PC-3 (cell line): ENCODE measurements around the gene SCAMP3. TPM values are rescaled to one million over a fixed set of nuclear protein-coding genes. Genes with fewer than 3 reads are reported as not detected.
A peak's percentile ranks its signal among the peaks of the same experiment; 100 is the strongest.

Source experiments
- ATAC-seq: fragments of 200-7000 bp; cut with Tn5 transposase; 2 replicates; pipeline ENCODE4 v1.9.1; 2020; ENCODE audit warnings: mild to moderate bottlenecking, moderate library complexity
- BruUV-seq: library from RNA; stranded (reverse); fragments of 400-500 nt; replicated peaks from 2 replicates; lab custom pipeline; 2021; lab: Mats Ljungman, UMichigan
- CTCF ChIA-PET: fragments of 300-600 bp; sonication (Branson Sonifier 250); formaldehyde crosslinking; loops from one replicate; lab custom pipeline; 2022; ENCODE audit warnings: antibody characterized with exemption; lab: Charles Lee
- POLR2A ChIA-PET: fragments of 300-600 bp; sonication (Branson Sonifier 250); formaldehyde crosslinking; loops from one replicate; lab custom pipeline; 2022; ENCODE audit warnings: antibody characterized with exemption; ENCODE audit not compliant: unreplicated experiment; lab: Charles Lee
- DNase-seq: peaks from one replicate; pipeline ENCODE4 v3.0.0-alpha.2; 2015
- H2AFZ ChIP-seq: fragments of 300-600 bp; sonication (generic); 2 replicates; pipeline ENCODE4 v1.6.0; 2016; ENCODE audit warnings: antibody characterized with exemption, low read length
- H3F3A ChIP-seq: fragments of 300-600 bp; sonication (generic); one replicate; pipeline ENCODE4 v1.6.0; 2017; ENCODE audit warnings: antibody characterized with exemption, low read length, control low read depth, mild to moderate bottlenecking; ENCODE audit not compliant: unreplicated experiment
- H3K27ac ChIP-seq: fragments of 300-600 bp; sonication (generic); 2 replicates; pipeline ENCODE4 v1.5.1; 2016; ENCODE audit warnings: mild to moderate bottlenecking, low read length
- H3K27me3 ChIP-seq: fragments of 300-600 bp; sonication (generic); 2 replicates; pipeline ENCODE4 v1.6.1; 2016; ENCODE audit warnings: low read length, mixed read lengths
- H3K36me3 ChIP-seq: fragments of 300-600 bp; sonication (generic); 2 replicates; pipeline ENCODE4 v1.6.1; 2016; ENCODE audit warnings: low read depth, mixed run types, low read length, mixed read lengths
- H3K4me1 ChIP-seq: fragments of 300-600 bp; sonication (generic); 2 replicates; pipeline ENCODE4 v1.5.1; 2016; ENCODE audit warnings: low read length; ENCODE audit not compliant: insufficient read depth
- H3K4me2 ChIP-seq: fragments of 300-600 bp; sonication (generic); 2 replicates; pipeline ENCODE4 v1.6.0; 2016; ENCODE audit warnings: low read length
- H3K4me3 ChIP-seq: fragments of 300-600 bp; sonication (generic); 2 replicates; pipeline ENCODE4 v1.5.1; 2016; ENCODE audit warnings: mild to moderate bottlenecking, low read length, mixed read lengths
- H3K79me2 ChIP-seq: fragments of 300-600 bp; sonication (generic); 2 replicates; pipeline ENCODE4 v1.6.1; 2017; ENCODE audit warnings: low read length, mixed read lengths
- H3K9ac ChIP-seq: fragments of 300-600 bp; sonication (generic); 2 replicates; pipeline ENCODE4 v1.6.0; 2016; ENCODE audit warnings: mild to moderate bottlenecking, low read length
- H3K9me2 ChIP-seq: fragments of 300-600 bp; sonication (generic); replicated peaks from 2 replicates; pipeline ENCODE4 v1.6.1; 2016; ENCODE audit warnings: mixed run types, low read length, mixed read lengths
- H3K9me3 ChIP-seq: fragments of 300-600 bp; sonication (generic); 2 replicates; pipeline ENCODE4 v1.6.1; 2016; ENCODE audit warnings: low read length, mixed read lengths
- H4K20me1 ChIP-seq: fragments of 300-600 bp; sonication (generic); 2 replicates; pipeline ENCODE4 v1.6.1; 2016; ENCODE audit warnings: low read length, mixed read lengths
- CTCF ChIP-seq: fragments of 300-600 bp; sonication (generic); conservative IDR thresholded peaks from 2 replicates; pipeline ENCODE4 v1.5.1; 2017; ENCODE audit warnings: antibody characterized with exemption, low read depth, mild to moderate bottlenecking, low read length
- EZH2 ChIP-seq: fragments of 300-600 bp; sonication (generic); IDR thresholded peaks from one replicate; pipeline ENCODE4 v1.6.1; 2017; ENCODE audit warnings: antibody characterized with exemption, mild to moderate bottlenecking, low read length; ENCODE audit not compliant: unreplicated experiment
- EZH2phosphoT487 ChIP-seq: fragments of 300-600 bp; sonication (generic); IDR thresholded peaks from 2 replicates; pipeline ENCODE4 v1.6.1; 2018; ENCODE audit warnings: mild to moderate bottlenecking, antibody characterized with exemption, low read length, borderline replicate concordance
- intact Hi-C: fragments of 100-400 bp; cut with micrococcal nuclease; formaldehyde crosslinking; loops from 2 replicates; pipeline ENCODE4 v1.9.0; 2023
- total RNA-seq: library from RNA; depleted of rRNA; stranded (reverse); fragments of >200 nt; gene quantifications from 2 replicates; pipeline ENCODE4 v1.2.3, GENCODE V29; 2014

Gene SCAMP3
- total RNA-seq, 1 experiment from 2014 or later, result 219 TPM

DNA sequence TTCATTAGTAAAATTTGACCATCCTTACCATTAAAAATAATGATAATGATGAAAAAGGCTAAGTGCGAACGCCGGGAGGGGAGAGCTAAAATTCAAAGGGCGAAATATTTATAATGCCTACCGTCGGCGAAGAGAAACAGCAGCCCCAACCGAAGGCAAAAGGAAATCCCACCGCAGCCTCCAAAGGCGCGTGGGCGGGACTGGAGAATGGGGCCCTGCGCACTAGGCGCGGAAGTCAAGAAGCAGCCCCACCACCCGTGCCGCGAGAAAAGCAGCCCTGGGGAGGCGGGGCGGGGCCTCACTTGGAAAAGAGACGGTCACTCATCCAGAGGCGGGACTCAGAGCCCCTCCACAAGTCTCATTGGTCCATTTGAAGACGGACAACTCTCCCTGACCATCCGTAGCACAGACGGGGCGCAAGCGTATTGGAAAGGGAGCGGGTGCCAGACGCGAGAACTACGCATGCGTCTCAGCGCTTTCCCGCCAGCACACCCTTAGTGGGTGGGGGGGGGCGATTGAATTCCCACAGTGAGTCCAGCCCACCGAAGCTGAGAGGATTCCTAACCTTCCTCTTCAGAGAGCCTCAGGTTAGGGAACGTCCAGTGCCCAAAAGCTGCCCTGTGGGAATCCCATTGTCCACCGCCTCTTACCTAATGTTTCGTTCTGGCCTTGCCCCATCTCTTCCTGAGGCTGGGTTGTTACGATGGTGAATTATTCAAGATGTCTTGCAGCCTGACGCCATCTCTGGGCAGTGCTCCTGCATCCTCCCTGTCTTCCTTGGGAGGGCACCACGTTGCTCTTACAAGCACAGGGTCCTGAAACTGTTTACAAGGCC, 34.7 kb downstream of the SCAMP3 start:
- TSS peak; percentile 98 for BruUV-seq
- H3K27ac ChIP-seq, result peak overlapping the region; percentile 55

DNA sequence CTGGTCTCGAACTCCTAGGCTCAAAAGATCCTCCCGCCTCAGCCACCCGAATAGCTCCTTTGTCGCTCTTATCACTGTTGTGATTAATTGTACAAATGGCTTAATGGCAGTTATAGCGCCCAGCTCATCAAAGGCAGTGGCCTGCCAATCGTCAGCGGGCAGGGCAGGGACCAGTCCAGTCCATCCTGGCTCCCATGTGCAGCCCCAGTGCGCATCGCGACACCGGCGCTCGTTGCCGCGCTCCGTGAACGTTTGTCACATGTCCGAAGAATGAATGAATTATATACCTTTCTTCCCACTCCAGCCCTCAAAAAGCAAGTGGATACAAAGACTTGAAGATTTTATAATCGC, 35.3 kb downstream of the SCAMP3 start:
- CTCF ChIA-PET, result interaction anchor here (1.3 to 2.0 kb wide), 3 partner anchors 20 to 54 kb away, joined by 6 to 9 read pairs (median 7); partner anchors contain the start of genes KRTCAP2 and THBS3
- peak; percentile 48 for ATAC-seq
- POLR2A ChIA-PET, result interaction anchor here (0.6 kb wide), 1 partner anchor 33 kb away, joined by 3 read pairs; no protein-coding TSS in a partner anchor

More for the DNA sequence above, 34.7 kb downstream of the SCAMP3 start:
- H4K20me1 ChIP-seq, result no peaks in the 10 kb centered on the region
- ChIA-PET CTCF (interaction anchor here (1.3 to 2.0 kb wide), 3 partner anchors 20 to 55 kb away, joined by 6 to 9 read pairs (median 7); partner anchors contain the start of genes KRTCAP2 and THBS3), POLR2A (interaction anchor here (0.6 kb wide), 2 partner anchors 33 to 1509 kb away, joined by 3 read pairs; no protein-coding TSS in a partner anchor)
- no peaks in the 10 kb centered on the region for H3F3A ChIP-seq
- TF ChIP-seq CTCF (no peak), EZH2phosphoT487 (no peak), EZH2 (no peak)
- H3K9ac ChIP-seq, result peak overlapping the region; percentile 87
- peak overlapping the region; percentile 82 for H3K4me2 ChIP-seq
- H3K4me3 ChIP-seq, result peak overlapping the region; percentile 76
- peak overlapping the region; percentile 89 for H2AFZ ChIP-seq
- ATAC-seq (peak; percentile 96), DNase-seq (peak; percentile 100)
- peaks cover 25% of the 10 kb centered on the region for H3K79me2 ChIP-seq
- no peaks in the 10 kb centered on the region for H3K27me3 ChIP-seq
- peaks cover 45% of the 10 kb centered on the region for H3K4me1 ChIP-seq
- H3K9me3 ChIP-seq, result no peaks in the 10 kb centered on the region
- H3K36me3 ChIP-seq, result no peaks in the 10 kb centered on the region
- intact Hi-C loops, result loop anchor here (1.0 to 5.0 kb wide), 2 partner anchors 20 to 35 kb away; partner anchors contain the start of gene THBS3
- no peaks in the 10 kb centered on the region for H3K9me2 ChIP-seq

More for the DNA sequence above, 35.3 kb downstream of the SCAMP3 start:
- no peaks in the 10 kb centered on the region for H3K9me2 ChIP-seq
- H3K79me2 ChIP-seq, result peaks cover 25% of the 10 kb centered on the region
- peak; percentile 55 for DNase-seq
- no peaks in the 10 kb centered on the region for H3K36me3 ChIP-seq
- peak overlapping the region; percentile 76 for H3K4me3 ChIP-seq
- BruUV-seq, result TSS peak; percentile 90
- H3F3A ChIP-seq, result no peaks in the 10 kb centered on the region
- H3K9ac ChIP-seq, result peak overlapping the region; percentile 87
- no peaks in the 10 kb centered on the region for H3K9me3 ChIP-seq
- intact Hi-C loops, result loop anchor here (1.0 to 5.0 kb wide), 3 partner anchors 20 to 51 kb away; partner anchors contain the start of gene THBS3
- H3K4me1 ChIP-seq, result peaks cover 45% of the 10 kb centered on the region
- peak overlapping the region; percentile 55 for H3K27ac ChIP-seq
- H2AFZ ChIP-seq, result peak overlapping the region; percentile 73
- TF ChIP-seq EZH2 (no peak), EZH2phosphoT487 (no peak), CTCF (peak; percentile 37)
- H3K27me3 ChIP-seq, result no peaks in the 10 kb centered on the region
- no peaks in the 10 kb centered on the region for H4K20me1 ChIP-seq
- peak overlapping the region; percentile 82 for H3K4me2 ChIP-seq
